B cell (primary cell): ENCODE results near the gene DPY19L1. TPM values are rescaled to one million over a fixed set of nuclear protein-coding genes. Genes with fewer than 3 reads are reported as not detected.
"Not testable (repeated sequence)": the region's sequence is repeated elsewhere in the genome, so short reads cannot be mapped to it uniquely, and the experiment has no call there.

Experiments
- ATAC-seq: fragments of 200-7000 bp; cut with Tn5 transposase; one replicate; pipeline ENCODE4 v1.10.0; 2021; ENCODE audit warnings: low read depth, mild to moderate bottlenecking, moderate number of reproducible peaks, moderate library complexity
- CTCF ChIA-PET: fragments of 350-600 bp; sonication (Branson Sonifier 250); formaldehyde crosslinking; loops from one replicate; lab custom pipeline; 2021; ENCODE audit warnings: antibody characterized with exemption, inconsistent platforms; lab: Charles Lee
- POLR2A ChIA-PET: fragments of 350-600 bp; sonication (Branson Sonifier 250); formaldehyde crosslinking; loops from one replicate; lab custom pipeline; 2021; ENCODE audit warnings: antibody characterized with exemption; lab: Charles Lee
- DNase-seq: peaks from one replicate; pipeline ENCODE4 v3.0.0; 2013
- H2AFZ ChIP-seq: 2 replicates; pipeline ENCODE4 v1.6.1; 2012; ENCODE audit warnings: mild to moderate bottlenecking, low read depth, low read length; ENCODE audit not compliant: insufficient read depth, poor library complexity, severe bottlenecking
- H3K27ac ChIP-seq, 2 donors: 1 replicate in 1 of 2; 2 replicates in 1 of 2; pipeline ENCODE4 v1.5.1; 2012 to 2013; ENCODE audit warnings: low read length in 2 of 2, mild to moderate bottlenecking in 2 of 2, moderate library complexity in 1 of 2
- H3K27me3 ChIP-seq, 4 experiments: fragments of 200-600 bp in 1 of 4; sonication (generic) in 1 of 4; replicated peaks in 1 of 4; 1 replicate in 2 of 4; 2 replicates in 2 of 4; pipeline versions ENCODE4 v1.6.1 to v1.7.0; 2013 to 2016; ENCODE audit warnings: low read length in 3 of 4, mild to moderate bottlenecking in 2 of 4, mixed read lengths in 1 of 4, moderate library complexity in 1 of 4; ENCODE audit not compliant: insufficient read depth in 4 of 4, control insufficient read depth in 3 of 4; ENCODE audit errors: control extremely low read depth in 1 of 4
- H3K36me3 ChIP-seq, 2 experiments: replicated peaks in 1 of 2; 1 replicate in 1 of 2; 2 replicates in 1 of 2; pipeline versions ENCODE4 v1.6.1 to v1.7.1; 2013; ENCODE audit warnings: low read length in 1 of 2; ENCODE audit not compliant: insufficient read depth in 2 of 2, control insufficient read depth in 1 of 2; ENCODE audit errors: control extremely low read depth in 1 of 2, extremely low read depth in 1 of 2
- H3K4me1 ChIP-seq, 2 donors: fragments of 200-600 bp in 1 of 2; sonication (generic) in 1 of 2; 1 replicate in 1 of 2; 2 replicates in 1 of 2; pipeline versions ENCODE4 v1.5.1 to v1.6.1; 2013 to 2017; ENCODE audit warnings: low read length in 2 of 2; ENCODE audit not compliant: control insufficient read depth in 2 of 2, insufficient read depth in 2 of 2
- H3K4me2 ChIP-seq: replicated peaks from 2 replicates; pipeline ENCODE3; 2012; ENCODE audit warnings: mild to moderate bottlenecking, low read depth, low read length; ENCODE audit not compliant: poor library complexity, severe bottlenecking
- H3K4me3 ChIP-seq, 5 experiments: fragments of 200-600 bp in 1 of 5; sonication (generic) in 1 of 5; 1 replicate in 3 of 5; 2 replicates in 2 of 5; pipeline versions ENCODE4 v1.5.1 to v1.7.0; 2011 to 2016; ENCODE audit warnings: low read length in 4 of 5, mild to moderate bottlenecking in 4 of 5, low read depth in 2 of 5, control low read depth in 1 of 5, moderate library complexity in 1 of 5; ENCODE audit not compliant: insufficient read depth in 1 of 5; ENCODE audit errors: control extremely low read depth in 1 of 5, extremely low read depth in 1 of 5
- H3K79me2 ChIP-seq: fragments of 200-600 bp; sonication (generic); one replicate; pipeline ENCODE4 v1.6.0; 2016; ENCODE audit warnings: low read length; ENCODE audit not compliant: control insufficient read depth, insufficient read depth
- H3K9ac ChIP-seq: fragments of 200-600 bp; sonication (generic); 2 replicates; pipeline ENCODE4 v1.6.1; 2017; ENCODE audit warnings: mild to moderate bottlenecking, low read length, moderate library complexity
- H3K9me3 ChIP-seq, 3 donors: one replicate each; pipeline versions ENCODE4 v1.6.1 to v1.7.1; 2013; ENCODE audit warnings: low read length in 2 of 3; ENCODE audit not compliant: control insufficient read depth in 2 of 3, insufficient read depth in 1 of 3; ENCODE audit errors: control extremely low read depth in 1 of 3
- H4K20me1 ChIP-seq: 2 replicates; pipeline ENCODE4 v1.6.0; 2012; ENCODE audit warnings: mild to moderate bottlenecking, low read length; ENCODE audit not compliant: insufficient read depth, control insufficient read depth, poor library complexity, severe bottlenecking
- H3K27ac Mint-ChIP-seq: one replicate; pipeline ENCODE4 v1.8.0; 2021; ENCODE audit warnings: mixed read lengths
- H3K27me3 Mint-ChIP-seq: one replicate; pipeline ENCODE4 v1.8.0; 2021; ENCODE audit warnings: mixed read lengths
- H3K4me1 Mint-ChIP-seq: one replicate; pipeline ENCODE4 v1.8.0; 2021; ENCODE audit warnings: mixed read lengths
- H3K4me3 Mint-ChIP-seq: one replicate; pipeline ENCODE4 v1.8.0; 2021; ENCODE audit warnings: mixed read lengths
- H3K9me3 Mint-ChIP-seq: one replicate; pipeline ENCODE4 v1.8.0; 2022; ENCODE audit warnings: mixed read lengths; ENCODE audit not compliant: insufficient read depth
- CTCF ChIP-seq: fragments of 200-600 bp; IDR thresholded peaks from one replicate; pipeline ENCODE4 v1.8.0; 2022; ENCODE audit warnings: antibody characterized with exemption, mild to moderate bottlenecking
- EZH2 ChIP-seq: IDR thresholded peaks from 2 replicates; pipeline ENCODE4 v1.6.1; 2012; ENCODE audit warnings: borderline replicate concordance, low read depth, mild to moderate bottlenecking, moderate library complexity, low read length; ENCODE audit not compliant: insufficient read depth, poor library complexity, severe bottlenecking
- WGBS: methylation state at CpG from one replicate; pipeline ENCODE4 v1.1.5; 2013; ENCODE audit warnings: missing lambda C conversion rate; ENCODE audit not compliant: insufficient coverage; 5-methylcytosine and 5-hydroxymethylcytosine counted together
- intact Hi-C: fragments of 100-400 bp; cut with micrococcal nuclease; formaldehyde crosslinking; loops from one replicate; pipeline ENCODE4 v1.10.0; 2022
- polyA plus RNA-seq: library from polyadenylated mRNA; depleted of rRNA; stranded (reverse); fragments of >200 nt; gene quantifications from 2 replicates; pipeline ENCODE4 v1.2.3, GENCODE V29; 2012
- total RNA-seq, 2 donors: library from RNA; stranded (reverse); fragments of 120-200 nt in 1 of 2; gene quantifications; 1 replicate in 1 of 2; 2 replicates in 1 of 2; pipeline versions ENCODE4 v1.2.3 to v1.2.4, GENCODE V29; 2013 to 2022

DPY19L1 gene
- total and polyA plus RNA-seq, 2 donors (not counting 1 experiment from before 2014, with no cell fraction given): 2.0 to 13.0 TPM

GRCh38 chr7:34931739-34932138 is 105.5 kb downstream of the DPY19L1 start:
- TF ChIP-seq EZH2 (no peak), CTCF (no peak)
- H3K79me2 ChIP-seq: no peaks in the 10 kb centered on the region
- H3K4me1 Mint-ChIP-seq: no peaks in the 10 kb centered on the region
- no peak overlapping the region for H3K27ac Mint-ChIP-seq
- no peaks in the 10 kb centered on the region for H3K27me3 ChIP-seq
- ATAC-seq: no peak
- no peaks in the 10 kb centered on the region for H4K20me1 ChIP-seq
- H3K27me3 Mint-ChIP-seq: no peaks in the 10 kb centered on the region
- no peaks in the 10 kb centered on the region for H3K9me3 Mint-ChIP-seq
- intact Hi-C loops: no loop called here
- H3K4me1 ChIP-seq: no peaks in the 10 kb centered on the region
- ChIA-PET POLR2A (no interaction called here), CTCF (no interaction called here)
- no CpG with 5 or more reads among the region's 1 CpG for WGBS
- no peak overlapping the region for H3K9ac ChIP-seq
- no peak overlapping the region for H3K27ac ChIP-seq
- no peak overlapping the region for H3K4me2 ChIP-seq
- H3K4me3 Mint-ChIP-seq: no peak overlapping the region
- H3K4me3 ChIP-seq: no peak overlapping the region
- DNase-seq: no peak
- H3K9me3 ChIP-seq: no peaks in the 10 kb centered on the region
- H2AFZ ChIP-seq: no peak overlapping the region
- H3K36me3 ChIP-seq: peaks cover 0 to 2% of the 10 kb centered on the region in 2 experiments

- H3K9me3 ChIP-seq, H3K27me3 Mint-ChIP-seq, H3K27ac ChIP-seq, H3K36me3 ChIP-seq, H2AFZ ChIP-seq, H4K20me1 ChIP-seq, ATAC-seq, H3K9ac ChIP-seq, H3K4me3 Mint-ChIP-seq, H3K9me3 Mint-ChIP-seq, H3K4me1 Mint-ChIP-seq, POLR2A ChIA-PET, H3K79me2 ChIP-seq, H3K27ac Mint-ChIP-seq, DNase-seq, intact Hi-C loops, CTCF ChIA-PET, H3K4me1 ChIP-seq, H3K4me3 ChIP-seq, H3K4me2 ChIP-seq, H3K27me3 ChIP-seq: not testable (repeated sequence)
- 99% methylated on average over 6 of the region's 6 CpGs for WGBS
Measured at GRCh38 chr7:34929783-34930182, 107.5 kb downstream of the DPY19L1 start.
